ENCODE results near the gene MAFG. TPM values are rescaled to one million over a fixed set of nuclear protein-coding genes. Genes with fewer than 3 reads are reported as not detected.

The MAFG gene
- total and polyA plus RNA-seq, 2 of the 13 experiments (the other 11 are each of a cell fraction or from before 2014, with no cell fraction given) = 14.5 to 20.0 TPM

DNA sequence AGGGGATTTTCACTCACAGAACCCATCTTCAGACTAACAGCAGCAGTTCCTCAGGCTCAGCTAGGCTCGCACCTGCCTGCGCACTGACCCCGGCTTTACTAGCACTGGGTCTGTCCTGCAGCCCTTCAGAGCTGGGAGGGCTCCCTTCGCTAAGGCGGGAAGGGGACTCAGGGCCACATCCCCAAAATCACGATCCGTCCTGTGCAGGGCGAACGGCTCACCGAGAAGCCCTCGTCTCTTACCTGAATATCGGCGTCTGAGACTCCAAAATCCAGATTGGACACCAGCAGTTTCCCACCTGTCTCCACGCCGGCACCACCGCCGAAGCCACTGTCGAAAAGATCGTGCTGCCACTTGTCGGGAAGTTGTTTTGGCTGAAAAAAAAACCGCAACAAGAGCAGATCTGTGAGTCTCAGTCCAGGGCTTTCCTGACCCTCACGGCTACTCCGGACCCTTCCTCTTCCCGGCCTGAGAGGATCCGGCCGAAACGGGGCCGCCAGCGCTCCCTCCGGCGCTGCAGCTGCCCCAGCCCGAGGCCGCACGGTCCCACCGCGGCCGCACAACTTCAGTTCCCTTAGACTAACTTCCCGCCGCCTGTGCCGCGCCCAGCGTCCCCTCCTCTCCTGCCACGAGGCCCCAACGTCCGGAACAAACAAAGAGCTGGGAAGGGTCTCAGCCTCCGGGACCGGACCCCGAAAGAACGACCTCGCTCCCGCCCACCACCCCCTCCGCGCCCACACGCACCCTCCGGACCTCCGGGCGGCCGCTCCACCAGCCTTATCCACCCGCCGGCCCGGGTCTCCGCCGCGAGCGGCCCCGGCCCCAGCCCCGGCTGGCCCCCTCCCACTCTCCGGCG, 36.9 kb downstream of the MAFG start (continued):
- TF ChIP-seq, protein P1, sequence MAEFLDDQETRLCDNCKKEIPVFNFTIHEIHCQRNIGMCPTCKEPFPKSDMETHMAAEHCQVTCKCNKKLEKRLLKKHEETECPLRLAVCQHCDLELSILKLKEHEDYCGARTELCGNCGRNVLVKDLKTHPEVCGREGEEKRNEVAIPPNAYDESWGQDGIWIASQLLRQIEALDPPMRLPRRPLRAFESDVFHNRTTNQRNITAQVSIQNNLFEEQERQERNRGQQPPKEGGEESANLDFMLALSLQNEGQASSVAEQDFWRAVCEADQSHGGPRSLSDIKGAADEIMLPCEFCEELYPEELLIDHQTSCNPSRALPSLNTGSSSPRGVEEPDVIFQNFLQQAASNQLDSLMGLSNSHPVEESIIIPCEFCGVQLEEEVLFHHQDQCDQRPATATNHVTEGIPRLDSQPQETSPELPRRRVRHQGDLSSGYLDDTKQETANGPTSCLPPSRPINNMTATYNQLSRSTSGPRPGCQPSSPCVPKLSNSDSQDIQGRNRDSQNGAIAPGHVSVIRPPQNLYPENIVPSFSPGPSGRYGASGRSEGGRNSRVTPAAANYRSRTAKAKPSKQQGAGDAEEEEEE (CRISPR knock-in tag; IDR thresholded peaks at IDR 0.05; ENCODE audit: borderline replicate concordance) = no peak
- TF ChIP-seq ZNF160 (CRISPR knock-in tag; IDR thresholded peaks at IDR 0.05) = no peak
- TF ChIP-seq, protein P2, sequence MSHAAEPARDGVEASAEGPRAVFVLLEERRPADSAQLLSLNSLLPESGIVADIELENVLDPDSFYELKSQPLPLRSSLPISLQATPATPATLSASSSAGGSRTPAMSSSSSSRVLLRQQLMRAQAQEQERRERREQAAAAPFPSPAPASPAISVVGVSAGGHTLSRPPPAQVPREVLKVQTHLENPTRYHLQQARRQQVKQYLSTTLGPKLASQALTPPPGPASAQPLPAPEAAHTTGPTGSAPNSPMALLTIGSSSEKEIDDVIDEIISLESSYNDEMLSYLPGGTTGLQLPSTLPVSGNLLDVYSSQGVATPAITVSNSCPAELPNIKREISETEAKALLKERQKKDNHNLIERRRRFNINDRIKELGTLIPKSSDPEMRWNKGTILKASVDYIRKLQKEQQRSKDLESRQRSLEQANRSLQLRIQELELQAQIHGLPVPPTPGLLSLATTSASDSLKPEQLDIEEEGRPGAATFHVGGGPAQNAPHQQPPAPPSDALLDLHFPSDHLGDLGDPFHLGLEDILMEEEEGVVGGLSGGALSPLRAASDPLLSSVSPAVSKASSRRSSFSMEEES (CRISPR knock-in tag; IDR thresholded peaks at IDR 0.05) = no peak
- TF ChIP-seq YEATS2 (CRISPR knock-in tag; IDR thresholded peaks at IDR 0.05; ENCODE audit: borderline replicate concordance) = no peak
- TF ChIP-seq CREM (IDR thresholded peaks at IDR 0.05) = no peak
- TF ChIP-seq CREM (CRISPR knock-in tag; IDR thresholded peaks at IDR 0.05) = no peak
- no peak for TF ChIP-seq ZNF703 (CRISPR knock-in tag; IDR thresholded peaks at IDR 0.05; ENCODE audit: borderline replicate concordance)
- no peak for TF ChIP-seq ZFP82 (CRISPR knock-in tag; IDR thresholded peaks at IDR 0.05; ENCODE audit: borderline replicate concordance)
- no peak for TF ChIP-seq BORCS8-MEF2B (CRISPR knock-in tag; IDR thresholded peaks at IDR 0.05)
- TF ChIP-seq, protein P3, sequence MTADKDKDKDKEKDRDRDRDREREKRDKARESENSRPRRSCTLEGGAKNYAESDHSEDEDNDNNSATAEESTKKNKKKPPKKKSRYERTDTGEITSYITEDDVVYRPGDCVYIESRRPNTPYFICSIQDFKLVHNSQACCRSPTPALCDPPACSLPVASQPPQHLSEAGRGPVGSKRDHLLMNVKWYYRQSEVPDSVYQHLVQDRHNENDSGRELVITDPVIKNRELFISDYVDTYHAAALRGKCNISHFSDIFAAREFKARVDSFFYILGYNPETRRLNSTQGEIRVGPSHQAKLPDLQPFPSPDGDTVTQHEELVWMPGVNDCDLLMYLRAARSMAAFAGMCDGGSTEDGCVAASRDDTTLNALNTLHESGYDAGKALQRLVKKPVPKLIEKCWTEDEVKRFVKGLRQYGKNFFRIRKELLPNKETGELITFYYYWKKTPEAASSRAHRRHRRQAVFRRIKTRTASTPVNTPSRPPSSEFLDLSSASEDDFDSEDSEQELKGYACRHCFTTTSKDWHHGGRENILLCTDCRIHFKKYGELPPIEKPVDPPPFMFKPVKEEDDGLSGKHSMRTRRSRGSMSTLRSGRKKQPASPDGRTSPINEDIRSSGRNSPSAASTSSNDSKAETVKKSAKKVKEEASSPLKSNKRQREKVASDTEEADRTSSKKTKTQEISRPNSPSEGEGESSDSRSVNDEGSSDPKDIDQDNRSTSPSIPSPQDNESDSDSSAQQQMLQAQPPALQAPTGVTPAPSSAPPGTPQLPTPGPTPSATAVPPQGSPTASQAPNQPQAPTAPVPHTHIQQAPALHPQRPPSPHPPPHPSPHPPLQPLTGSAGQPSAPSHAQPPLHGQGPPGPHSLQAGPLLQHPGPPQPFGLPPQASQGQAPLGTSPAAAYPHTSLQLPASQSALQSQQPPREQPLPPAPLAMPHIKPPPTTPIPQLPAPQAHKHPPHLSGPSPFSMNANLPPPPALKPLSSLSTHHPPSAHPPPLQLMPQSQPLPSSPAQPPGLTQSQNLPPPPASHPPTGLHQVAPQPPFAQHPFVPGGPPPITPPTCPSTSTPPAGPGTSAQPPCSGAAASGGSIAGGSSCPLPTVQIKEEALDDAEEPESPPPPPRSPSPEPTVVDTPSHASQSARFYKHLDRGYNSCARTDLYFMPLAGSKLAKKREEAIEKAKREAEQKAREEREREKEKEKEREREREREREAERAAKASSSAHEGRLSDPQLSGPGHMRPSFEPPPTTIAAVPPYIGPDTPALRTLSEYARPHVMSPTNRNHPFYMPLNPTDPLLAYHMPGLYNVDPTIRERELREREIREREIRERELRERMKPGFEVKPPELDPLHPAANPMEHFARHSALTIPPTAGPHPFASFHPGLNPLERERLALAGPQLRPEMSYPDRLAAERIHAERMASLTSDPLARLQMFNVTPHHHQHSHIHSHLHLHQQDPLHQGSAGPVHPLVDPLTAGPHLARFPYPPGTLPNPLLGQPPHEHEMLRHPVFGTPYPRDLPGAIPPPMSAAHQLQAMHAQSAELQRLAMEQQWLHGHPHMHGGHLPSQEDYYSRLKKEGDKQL (CRISPR knock-in tag; IDR thresholded peaks at IDR 0.05; ENCODE audit: low read depth) = no peak
- no peak for TF ChIP-seq ZNF761 (CRISPR knock-in tag; conservative IDR thresholded peaks at IDR 0.05)
- TF ChIP-seq HNRNPUL1 (IDR thresholded peaks at IDR 0.05; ENCODE audit: low read depth, low read length) = no peak
- TF ChIP-seq, protein P4, sequence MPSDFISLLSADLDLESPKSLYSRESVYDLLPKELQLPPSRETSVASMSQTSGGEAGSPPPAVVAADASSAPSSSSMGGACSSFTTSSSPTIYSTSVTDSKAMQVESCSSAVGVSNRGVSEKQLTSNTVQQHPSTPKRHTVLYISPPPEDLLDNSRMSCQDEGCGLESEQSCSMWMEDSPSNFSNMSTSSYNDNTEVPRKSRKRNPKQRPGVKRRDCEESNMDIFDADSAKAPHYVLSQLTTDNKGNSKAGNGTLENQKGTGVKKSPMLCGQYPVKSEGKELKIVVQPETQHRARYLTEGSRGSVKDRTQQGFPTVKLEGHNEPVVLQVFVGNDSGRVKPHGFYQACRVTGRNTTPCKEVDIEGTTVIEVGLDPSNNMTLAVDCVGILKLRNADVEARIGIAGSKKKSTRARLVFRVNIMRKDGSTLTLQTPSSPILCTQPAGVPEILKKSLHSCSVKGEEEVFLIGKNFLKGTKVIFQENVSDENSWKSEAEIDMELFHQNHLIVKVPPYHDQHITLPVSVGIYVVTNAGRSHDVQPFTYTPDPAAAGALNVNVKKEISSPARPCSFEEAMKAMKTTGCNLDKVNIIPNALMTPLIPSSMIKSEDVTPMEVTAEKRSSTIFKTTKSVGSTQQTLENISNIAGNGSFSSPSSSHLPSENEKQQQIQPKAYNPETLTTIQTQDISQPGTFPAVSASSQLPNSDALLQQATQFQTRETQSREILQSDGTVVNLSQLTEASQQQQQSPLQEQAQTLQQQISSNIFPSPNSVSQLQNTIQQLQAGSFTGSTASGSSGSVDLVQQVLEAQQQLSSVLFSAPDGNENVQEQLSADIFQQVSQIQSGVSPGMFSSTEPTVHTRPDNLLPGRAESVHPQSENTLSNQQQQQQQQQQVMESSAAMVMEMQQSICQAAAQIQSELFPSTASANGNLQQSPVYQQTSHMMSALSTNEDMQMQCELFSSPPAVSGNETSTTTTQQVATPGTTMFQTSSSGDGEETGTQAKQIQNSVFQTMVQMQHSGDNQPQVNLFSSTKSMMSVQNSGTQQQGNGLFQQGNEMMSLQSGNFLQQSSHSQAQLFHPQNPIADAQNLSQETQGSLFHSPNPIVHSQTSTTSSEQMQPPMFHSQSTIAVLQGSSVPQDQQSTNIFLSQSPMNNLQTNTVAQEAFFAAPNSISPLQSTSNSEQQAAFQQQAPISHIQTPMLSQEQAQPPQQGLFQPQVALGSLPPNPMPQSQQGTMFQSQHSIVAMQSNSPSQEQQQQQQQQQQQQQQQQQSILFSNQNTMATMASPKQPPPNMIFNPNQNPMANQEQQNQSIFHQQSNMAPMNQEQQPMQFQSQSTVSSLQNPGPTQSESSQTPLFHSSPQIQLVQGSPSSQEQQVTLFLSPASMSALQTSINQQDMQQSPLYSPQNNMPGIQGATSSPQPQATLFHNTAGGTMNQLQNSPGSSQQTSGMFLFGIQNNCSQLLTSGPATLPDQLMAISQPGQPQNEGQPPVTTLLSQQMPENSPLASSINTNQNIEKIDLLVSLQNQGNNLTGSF (CRISPR knock-in tag; IDR thresholded peaks at IDR 0.05) = no peak

Data from HepG2 (cell line).